SK-N-MC (cell line): Measurements from ENCODE around the gene SEL1L3.

Experiments
- EZH2 ChIP-seq: fragments of 200-600 bp; sonication (generic); IDR thresholded peaks from one replicate; pipeline ENCODE4 v1.6.1; 2017; ENCODE audit warnings: antibody characterized with exemption
- FOXP2 ChIP-seq: optimal IDR thresholded peaks from 2 replicates; pipeline ENCODE3; 2011; ENCODE audit warnings: mild to moderate bottlenecking, moderate library complexity; ENCODE audit not compliant: insufficient read depth; ENCODE audit errors: extremely low read length, control extremely low read depth
- POLR2AphosphoS5 ChIP-seq: IDR thresholded peaks from 2 replicates; pipeline ENCODE4 v1.6.1; 2012; ENCODE audit warnings: mild to moderate bottlenecking, low read depth, low read length, borderline replicate concordance

- no peak for TF ChIP-seq POLR2AphosphoS5
- no peak for TF ChIP-seq EZH2
- no peak for TF ChIP-seq FOXP2
These were observed 34.9 kb downstream of the SEL1L3 start for GRCh38 chr4:25827897-25828296.
